Measurements from ENCODE around the gene HSPB2. TPM values are rescaled to one million over a fixed set of nuclear protein-coding genes. Genes with fewer than 3 reads are reported as not detected.

The HSPB2 gene
- total RNA-seq, 2 experiments from 2014 or later, result not detected

DNA sequence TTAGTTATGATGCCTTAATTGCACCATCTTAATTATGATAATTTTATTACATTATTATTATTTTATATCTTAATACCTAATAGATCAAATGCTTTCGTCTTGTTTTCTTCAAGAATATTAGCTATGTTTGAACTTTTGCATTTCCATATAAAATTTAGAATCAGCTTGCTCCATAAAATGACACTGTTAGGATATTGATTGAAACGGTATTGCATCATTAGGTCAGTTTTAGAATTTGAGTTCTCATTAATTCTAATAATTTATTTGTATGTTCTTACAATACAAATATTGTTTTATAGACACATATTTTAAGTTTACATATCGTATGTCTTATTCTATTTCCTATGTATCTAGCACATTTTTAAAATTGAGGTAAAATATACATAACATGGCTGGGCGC, 26.5 kb upstream of the HSPB2 start:
- no peak overlapping the region for H3K27ac Mint-ChIP-seq
- POLR2A ChIA-PET, result no interaction called here
- intact Hi-C loops (cut with micrococcal nuclease), result no loop called here
- no peaks in the 10 kb centered on the region for H3K9me3 Mint-ChIP-seq
- H3K27me3 Mint-ChIP-seq, result no peaks in the 10 kb centered on the region
- CTCF ChIA-PET, result no interaction called here
- H3K4me1 Mint-ChIP-seq (ENCODE audit: low read depth), result peaks cover 4% of the 10 kb centered on the region
- no peak for DNase-seq
- H3K4me3 Mint-ChIP-seq, result no peak overlapping the region
- peaks cover 11% of the 10 kb centered on the region for H3K36me3 Mint-ChIP-seq

GRCh38 chr11:111886844-111887243, 25.7 kb upstream of the HSPB2 start:
- Mint-ChIP-seq H3K9me3 (no peaks in the 10 kb centered on the region), H3K27me3 (no peaks in the 10 kb centered on the region), H3K4me1 (ENCODE audit: low read depth) (no peaks in the 10 kb centered on the region), H3K27ac (no peak overlapping the region), H3K36me3 (peaks cover 11% of the 10 kb centered on the region), H3K4me3 (no peak overlapping the region)
- intact Hi-C loops (cut with micrococcal nuclease), result no loop called here
- no peak for DNase-seq
- ChIA-PET POLR2A (interaction anchor here (0.9 kb wide), 1 partner anchor 15 kb away, joined by 3 read pairs; the partner anchor contains the start of gene ALG9), CTCF (no interaction called here)

DNA sequence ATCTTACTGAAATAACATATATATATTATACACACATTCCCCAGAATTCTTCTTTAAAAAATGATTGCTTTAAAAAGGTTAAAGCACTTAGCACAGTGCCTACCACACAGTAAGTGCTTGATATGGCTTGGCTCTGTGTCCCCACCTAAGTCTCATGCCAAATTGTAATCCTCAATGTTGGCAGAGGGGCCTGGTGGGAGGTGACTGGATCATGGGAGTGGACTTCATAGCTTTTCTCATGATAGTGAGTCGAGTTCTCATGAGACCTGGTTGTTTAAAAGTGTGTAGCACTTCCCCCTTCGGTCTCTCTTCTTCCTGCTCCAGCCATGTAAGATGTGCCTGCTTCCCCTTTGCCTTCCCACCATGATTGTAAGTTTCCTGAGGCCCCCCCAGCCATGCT, 7.1 kb upstream of the HSPB2 start:
- peaks cover 4% of the 10 kb centered on the region for H3K36me3 Mint-ChIP-seq
- no peak overlapping the region for H3K27ac Mint-ChIP-seq
- intact Hi-C loops (cut with micrococcal nuclease), result no loop called here
- ChIA-PET CTCF (no interaction called here), POLR2A (no interaction called here)
- no peaks in the 10 kb centered on the region for H3K4me1 Mint-ChIP-seq (ENCODE audit: low read depth)
- H3K4me3 Mint-ChIP-seq, result no peak overlapping the region
- DNase-seq, result no peak
- peaks cover 11% of the 10 kb centered on the region for H3K27me3 Mint-ChIP-seq
- peaks cover 5% of the 10 kb centered on the region for H3K9me3 Mint-ChIP-seq

DNA sequence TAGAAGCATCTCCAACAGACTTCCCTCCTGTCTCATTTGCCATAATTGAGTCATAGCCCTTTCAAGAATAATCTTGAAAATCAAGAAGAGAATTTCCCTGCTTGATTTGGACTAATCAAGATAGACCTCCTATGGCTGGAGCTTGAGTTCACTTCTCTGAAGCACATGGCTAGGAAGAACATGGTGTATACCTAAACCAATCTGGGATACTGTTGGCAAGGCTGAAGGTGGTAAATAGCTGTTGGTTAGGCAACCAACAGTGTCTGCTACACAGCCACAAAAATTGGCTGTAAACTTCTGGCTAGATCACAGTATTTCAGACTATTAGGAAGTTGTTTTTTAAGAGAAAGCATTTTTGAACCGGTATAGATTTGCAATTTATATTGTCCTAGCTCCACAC, 5.9 kb upstream of the HSPB2 start:
- ChIA-PET CTCF (no interaction called here), POLR2A (no interaction called here)
- Mint-ChIP-seq H3K27me3 (peaks cover 22% of the 10 kb centered on the region), H3K27ac (no peak overlapping the region), H3K4me3 (no peak overlapping the region), H3K9me3 (peaks cover 5% of the 10 kb centered on the region), H3K4me1 (ENCODE audit: low read depth) (no peaks in the 10 kb centered on the region), H3K36me3 (peaks cover 4% of the 10 kb centered on the region)
- intact Hi-C loops (cut with micrococcal nuclease), result no loop called here
- no peak for DNase-seq

- intact Hi-C loops (cut with micrococcal nuclease), result no loop called here
- Mint-ChIP-seq H3K27ac (no peak overlapping the region), H3K4me1 (ENCODE audit: low read depth) (no peaks in the 10 kb centered on the region), H3K27me3 (peaks cover 27% of the 10 kb centered on the region), H3K36me3 (peaks cover 4% of the 10 kb centered on the region), H3K4me3 (no peak overlapping the region), H3K9me3 (peaks cover 5% of the 10 kb centered on the region)
- ChIA-PET CTCF (interaction anchor here (0.6 kb wide), 1 partner anchor 61 kb away, joined by 4 read pairs; no protein-coding TSS in a partner anchor), POLR2A (no interaction called here)
- no peak for DNase-seq
These were observed 3.8 kb upstream of the HSPB2 start for GRCh38 chr11:111908639-111909305.

GRCh38 chr11:111909378-111909777, 3.2 kb upstream of the HSPB2 start:
- Mint-ChIP-seq H3K9me3 (peaks cover 5% of the 10 kb centered on the region), H3K36me3 (peaks cover 4% of the 10 kb centered on the region), H3K4me1 (ENCODE audit: low read depth) (no peaks in the 10 kb centered on the region), H3K27me3 (peaks cover 32% of the 10 kb centered on the region), H3K4me3 (no peak overlapping the region), H3K27ac (no peak overlapping the region)
- POLR2A ChIA-PET, result no interaction called here
- CTCF ChIA-PET, result interaction anchor here (0.6 kb wide), 2 partner anchors 61 to 259 kb away, joined by 4 read pairs; no protein-coding TSS in a partner anchor
- no peak for DNase-seq
- intact Hi-C loops (cut with micrococcal nuclease), result no loop called here

- Mint-ChIP-seq H3K27ac (no peak overlapping the region), H3K4me3 (no peak overlapping the region), H3K4me1 (ENCODE audit: low read depth) (no peaks in the 10 kb centered on the region), H3K9me3 (no peaks in the 10 kb centered on the region), H3K36me3 (no peaks in the 10 kb centered on the region), H3K27me3 (peaks cover 33% of the 10 kb centered on the region)
- intact Hi-C loops (cut with micrococcal nuclease), result no loop called here
- ChIA-PET CTCF (no interaction called here), POLR2A (no interaction called here)
- DNase-seq, result no peak
These were observed 1.6 kb upstream of the HSPB2 start for GRCh38 chr11:111910676-111911562.

DNA sequence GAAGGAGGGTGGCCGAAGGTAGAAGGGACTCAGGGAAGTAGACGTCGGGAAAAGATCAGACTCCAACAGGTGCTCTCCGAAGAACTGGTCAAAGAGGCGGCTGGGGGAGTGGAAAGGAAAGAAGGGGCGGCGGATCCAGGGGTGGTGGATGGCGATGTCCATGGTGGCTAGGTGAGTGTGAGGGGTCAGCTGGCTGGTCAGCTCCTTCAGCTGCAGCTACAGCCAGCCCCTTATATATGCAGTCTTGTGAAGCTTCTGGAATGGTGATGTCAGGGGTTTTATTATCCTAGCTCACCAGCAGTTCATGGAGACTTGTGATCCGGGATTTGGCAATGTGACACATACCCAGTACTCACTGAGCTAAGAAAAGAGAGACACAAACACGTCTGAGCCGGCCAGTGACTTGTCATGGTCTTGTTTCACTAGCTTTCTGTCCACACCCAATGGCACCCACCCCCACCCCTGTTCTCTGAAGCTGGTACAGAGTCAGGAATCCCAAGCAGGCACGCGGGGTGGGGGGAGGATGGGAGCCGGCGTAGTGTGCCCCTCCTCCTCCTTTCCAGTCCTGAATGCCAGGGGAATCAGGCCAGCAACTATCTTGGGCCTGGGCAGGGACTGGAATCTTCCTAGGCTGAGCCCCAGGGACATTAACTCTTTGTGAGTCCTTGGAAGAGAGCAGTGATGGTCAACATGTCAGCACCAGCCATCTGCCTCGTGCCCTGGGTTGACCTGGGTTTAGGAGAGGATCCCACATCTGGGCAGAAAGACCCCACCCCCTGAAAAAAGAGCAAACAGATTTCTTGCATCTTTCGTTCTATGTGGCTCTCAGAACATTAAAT, 752 bp upstream of the HSPB2 start, which contains the start of gene CRYAB:
Gene CRYAB (minus strand): TSS at position 208 of the 839 bp plus-strand sequence. CDS start 46 bp downstream, at position 162.
- Mint-ChIP-seq H3K4me3 (no peak within 1 kb of the TSS), H3K9me3 (no peaks in the 10 kb centered on the region), H3K27ac (no peak within 1 kb of the TSS), H3K4me1 (ENCODE audit: low read depth) (no peaks in the 10 kb centered on the region), H3K27me3 (peaks cover 38% of the 10 kb centered on the region), H3K36me3 (no peaks in the 10 kb centered on the region)
- intact Hi-C loops (cut with micrococcal nuclease), result no loop called here
- ChIA-PET POLR2A (no interaction called here), CTCF (no interaction called here)
- DNase-seq, result no peak

- Mint-ChIP-seq H3K27me3 (peaks cover 42% of the 10 kb centered on the region), H3K4me3 (no peak overlapping the region), H3K36me3 (no peaks in the 10 kb centered on the region), H3K4me1 (ENCODE audit: low read depth) (no peaks in the 10 kb centered on the region), H3K27ac (no peak overlapping the region), H3K9me3 (no peaks in the 10 kb centered on the region)
- POLR2A ChIA-PET, result interaction anchor here (0.9 kb wide), 1 partner anchor 41 kb away, joined by 3 read pairs; no protein-coding TSS in a partner anchor
- DNase-seq, result no peak
- intact Hi-C loops (cut with micrococcal nuclease), result no loop called here
- CTCF ChIA-PET, result interaction anchor here (2.4 kb wide), 1 partner anchor 69 kb away, joined by 6 read pairs; no protein-coding TSS in a partner anchor
These were observed 712 bp downstream of the HSPB2 start for GRCh38 chr11:111913031-111913861.

DNA sequence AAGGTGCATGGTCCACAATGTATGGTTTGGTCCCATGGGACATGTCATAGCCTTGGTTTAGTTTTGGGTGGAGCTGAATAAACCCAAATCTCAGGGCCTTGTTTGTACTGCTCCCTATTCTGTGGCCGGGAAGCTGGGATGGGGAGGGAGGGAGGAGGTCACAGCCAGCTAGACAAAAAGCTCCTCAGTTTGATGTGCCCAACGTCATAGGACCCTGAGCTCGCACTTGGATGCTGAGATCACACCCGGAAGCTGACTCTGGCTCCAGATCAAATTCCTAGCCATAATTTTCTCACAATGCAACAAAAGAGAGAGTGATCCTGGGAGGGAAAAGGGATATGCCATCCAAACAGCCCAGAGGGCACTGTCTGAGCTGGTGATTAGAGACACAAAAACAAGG, 1.5 kb downstream of the HSPB2 start:
- H3K4me1 Mint-ChIP-seq (ENCODE audit: low read depth), result no peaks in the 10 kb centered on the region
- no peaks in the 10 kb centered on the region for H3K36me3 Mint-ChIP-seq
- POLR2A ChIA-PET, result interaction anchor here (0.9 kb wide), 1 partner anchor 42 kb away, joined by 3 read pairs; no protein-coding TSS in a partner anchor
- CTCF ChIA-PET, result interaction anchor here (0.6 to 2.4 kb wide), 2 partner anchors 68 to 316 kb away, joined by 3 to 6 read pairs; no protein-coding TSS in a partner anchor
- H3K27ac Mint-ChIP-seq, result no peak overlapping the region
- intact Hi-C loops (cut with micrococcal nuclease), result no loop called here
- DNase-seq, result no peak
- H3K4me3 Mint-ChIP-seq, result no peak overlapping the region
- H3K9me3 Mint-ChIP-seq, result no peaks in the 10 kb centered on the region
- H3K27me3 Mint-ChIP-seq, result peaks cover 40% of the 10 kb centered on the region

- H3K36me3 Mint-ChIP-seq, result no peaks in the 10 kb centered on the region
- no peak overlapping the region for H3K4me3 Mint-ChIP-seq
- no peaks in the 10 kb centered on the region for H3K9me3 Mint-ChIP-seq
- ChIA-PET POLR2A (no interaction called here), CTCF (no interaction called here)
- no peak for DNase-seq
- H3K4me1 Mint-ChIP-seq (ENCODE audit: low read depth), result no peaks in the 10 kb centered on the region
- H3K27ac Mint-ChIP-seq, result no peak overlapping the region
- H3K27me3 Mint-ChIP-seq, result peaks cover 35% of the 10 kb centered on the region
- intact Hi-C loops (cut with micrococcal nuclease), result no loop called here
These were observed 4.2 kb downstream of the HSPB2 start for GRCh38 chr11:111916768-111917167.
